Prostate gland (tissue), 2 donors: ENCODE measurements around the gene SLC13A3. TPM values are rescaled to one million over a fixed set of nuclear protein-coding genes. Genes with fewer than 3 reads are reported as not detected.

Experiments used
- DNase-seq: peaks from one replicate; pipeline ENCODE4 v3.0.0-alpha.2; 2019; ENCODE audit warnings: low spot score
- H3K27ac ChIP-seq, 2 donors: fragments of 200-600 bp; sonication (generic); 2 replicates each; pipeline ENCODE4 v1.5.1; 2017 to 2019
- H3K27me3 ChIP-seq: fragments of 200-600 bp; sonication (generic); replicated peaks from 2 replicates; pipeline ENCODE4 v1.5.1; 2019; ENCODE audit not compliant: insufficient read depth
- H3K36me3 ChIP-seq, 2 donors: fragments of 200-600 bp; sonication (generic); 1 replicate in 1 of 2; 2 replicates in 1 of 2; pipeline versions ENCODE4 v1.5.1 to v1.8.1; 2017 to 2019
- H3K4me1 ChIP-seq: fragments of 200-600 bp; sonication (generic); replicated peaks from 2 replicates; pipeline ENCODE4 v1.5.1; 2019
- H3K4me3 ChIP-seq, 2 donors: fragments of 200-600 bp; sonication (generic); 2 replicates each; pipeline ENCODE4 v1.5.1; 2017 to 2019
- H3K9me3 ChIP-seq: fragments of 200-600 bp; sonication (generic); 2 replicates; pipeline ENCODE4 v1.5.1; 2017
- POLR2A ChIP-seq: fragments of 450-650 bp; IDR thresholded peaks from one replicate; pipeline ENCODE4 v1.6.1; 2016; ENCODE audit warnings: antibody characterized with exemption, mild to moderate bottlenecking
- POLR2AphosphoS5 ChIP-seq: sonication (generic); formaldehyde crosslinking; IDR thresholded peaks from one replicate; pipeline ENCODE4 v1.6.1; 2017; ENCODE audit warnings: antibody characterized with exemption
- WGBS: methylation state at CpG from one replicate; pipeline ENCODE4 v1.1.5; 2018; 5-methylcytosine and 5-hydroxymethylcytosine counted together
- intact Hi-C: fragments of 100-400 bp; cut with DNase I; formaldehyde crosslinking; loops from one replicate; pipeline ENCODE4 v1.14.2; 2022
- total RNA-seq, 2 donors: library from RNA; depleted of rRNA; stranded (reverse); fragments of >200 nt; gene quantifications; one replicate each; pipeline ENCODE4 v1.1.0, GENCODE V29; 2016
- TF ChIP-seq, protein P1 (sequence below), 4 experiments: fragments of 200-600 bp in 2 of 4; fragments of 450-650 bp in 2 of 4; sonication (generic) in 2 of 4; IDR thresholded peaks; 1 replicate in 3 of 4; 2 replicates in 1 of 4; pipeline ENCODE4 v1.5.1; 2016 to 2019; ENCODE audit warnings: antibody characterized with exemption in 4 of 4, mild to moderate bottlenecking in 2 of 4, moderate library complexity in 2 of 4

The SLC13A3 gene
- total RNA-seq, 2 donors from 2014 or later, result 10.5 to 16.9 TPM

DNA sequence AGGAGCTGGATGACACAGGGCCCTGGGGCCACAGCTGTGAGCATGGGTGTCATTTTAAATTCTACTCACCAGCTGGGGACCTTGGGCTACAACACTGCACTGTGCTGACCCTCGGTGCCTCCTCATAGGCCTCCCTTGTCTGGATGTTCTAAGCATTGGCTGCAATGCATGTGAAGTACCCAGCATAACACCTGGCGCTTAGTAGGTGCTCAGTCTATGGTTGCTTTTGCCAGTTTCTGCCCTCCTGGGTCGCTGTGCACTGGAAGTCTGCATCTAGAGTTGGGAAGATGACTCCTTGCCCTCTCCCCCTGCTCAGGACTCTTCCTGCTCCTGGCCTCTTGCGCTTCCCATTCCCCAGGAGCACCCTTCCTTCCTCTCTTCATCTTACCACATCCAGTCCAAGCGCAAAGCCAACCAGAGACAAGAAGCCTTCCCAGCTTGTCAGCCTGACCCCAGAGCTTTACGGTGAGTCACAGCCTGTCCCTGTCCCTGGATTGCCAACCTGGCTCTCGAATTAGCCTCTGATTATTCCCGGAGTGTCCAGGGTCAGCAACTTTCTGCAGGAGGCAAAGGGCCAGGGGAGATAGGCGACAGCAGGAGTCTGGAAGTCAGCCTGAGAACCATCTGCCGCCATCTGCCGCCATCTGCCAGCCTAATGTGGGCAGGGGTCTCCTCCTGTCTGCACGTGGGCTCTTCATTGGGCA, 8.8 kb downstream of the SLC13A3 start:
- no peaks in the 10 kb centered on the region for H3K36me3 ChIP-seq
- no peak overlapping the region for H3K27ac ChIP-seq
- no peaks in the 10 kb centered on the region for H3K9me3 ChIP-seq
- H3K4me3 ChIP-seq, result no peak overlapping the region
- intact Hi-C loops, result no loop called here
- DNase-seq, result no peak
- H3K4me1 ChIP-seq, result no peaks in the 10 kb centered on the region
- no peaks in the 10 kb centered on the region for H3K27me3 ChIP-seq
- TF ChIP-seq POLR2A, result no peak
- 85% methylated on average over 12 of the region's 12 CpGs for WGBS

DNA sequence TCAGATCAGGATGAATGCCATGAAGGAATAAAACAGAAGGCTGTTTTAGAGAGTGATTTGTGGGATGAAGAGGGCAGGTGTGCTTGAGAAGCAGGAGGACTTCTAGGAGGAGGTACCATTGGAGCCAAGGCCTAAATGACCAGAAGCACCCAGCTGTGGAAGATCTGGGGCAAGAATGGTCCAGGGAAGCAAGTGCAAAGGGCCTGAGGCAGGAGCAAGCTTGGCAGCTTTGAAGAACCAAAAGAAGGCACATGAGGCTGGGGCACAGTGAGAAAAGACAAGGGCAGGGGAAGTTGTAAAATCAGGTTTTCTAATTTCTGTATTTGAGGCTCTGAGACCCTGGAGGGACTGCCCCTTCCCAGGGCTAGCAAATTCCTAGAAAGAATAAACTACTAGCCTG, 9.8 kb downstream of the SLC13A3 start:
- TF ChIP-seq, protein P1, sequence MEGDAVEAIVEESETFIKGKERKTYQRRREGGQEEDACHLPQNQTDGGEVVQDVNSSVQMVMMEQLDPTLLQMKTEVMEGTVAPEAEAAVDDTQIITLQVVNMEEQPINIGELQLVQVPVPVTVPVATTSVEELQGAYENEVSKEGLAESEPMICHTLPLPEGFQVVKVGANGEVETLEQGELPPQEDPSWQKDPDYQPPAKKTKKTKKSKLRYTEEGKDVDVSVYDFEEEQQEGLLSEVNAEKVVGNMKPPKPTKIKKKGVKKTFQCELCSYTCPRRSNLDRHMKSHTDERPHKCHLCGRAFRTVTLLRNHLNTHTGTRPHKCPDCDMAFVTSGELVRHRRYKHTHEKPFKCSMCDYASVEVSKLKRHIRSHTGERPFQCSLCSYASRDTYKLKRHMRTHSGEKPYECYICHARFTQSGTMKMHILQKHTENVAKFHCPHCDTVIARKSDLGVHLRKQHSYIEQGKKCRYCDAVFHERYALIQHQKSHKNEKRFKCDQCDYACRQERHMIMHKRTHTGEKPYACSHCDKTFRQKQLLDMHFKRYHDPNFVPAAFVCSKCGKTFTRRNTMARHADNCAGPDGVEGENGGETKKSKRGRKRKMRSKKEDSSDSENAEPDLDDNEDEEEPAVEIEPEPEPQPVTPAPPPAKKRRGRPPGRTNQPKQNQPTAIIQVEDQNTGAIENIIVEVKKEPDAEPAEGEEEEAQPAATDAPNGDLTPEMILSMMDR (IDR thresholded peaks at IDR 0.05), result no peak
- TF ChIP-seq POLR2AphosphoS5 (no peak), POLR2A (no peak)
- no peaks in the 10 kb centered on the region for H3K27me3 ChIP-seq
- no peaks in the 10 kb centered on the region for H3K4me1 ChIP-seq
- intact Hi-C loops, result no loop called here
- no peak for DNase-seq
- no peaks in the 10 kb centered on the region for H3K9me3 ChIP-seq
- H3K27ac ChIP-seq, result no peak overlapping the region
- H3K36me3 ChIP-seq, result no peaks in the 10 kb centered on the region
- no peak overlapping the region for H3K4me3 ChIP-seq

DNA sequence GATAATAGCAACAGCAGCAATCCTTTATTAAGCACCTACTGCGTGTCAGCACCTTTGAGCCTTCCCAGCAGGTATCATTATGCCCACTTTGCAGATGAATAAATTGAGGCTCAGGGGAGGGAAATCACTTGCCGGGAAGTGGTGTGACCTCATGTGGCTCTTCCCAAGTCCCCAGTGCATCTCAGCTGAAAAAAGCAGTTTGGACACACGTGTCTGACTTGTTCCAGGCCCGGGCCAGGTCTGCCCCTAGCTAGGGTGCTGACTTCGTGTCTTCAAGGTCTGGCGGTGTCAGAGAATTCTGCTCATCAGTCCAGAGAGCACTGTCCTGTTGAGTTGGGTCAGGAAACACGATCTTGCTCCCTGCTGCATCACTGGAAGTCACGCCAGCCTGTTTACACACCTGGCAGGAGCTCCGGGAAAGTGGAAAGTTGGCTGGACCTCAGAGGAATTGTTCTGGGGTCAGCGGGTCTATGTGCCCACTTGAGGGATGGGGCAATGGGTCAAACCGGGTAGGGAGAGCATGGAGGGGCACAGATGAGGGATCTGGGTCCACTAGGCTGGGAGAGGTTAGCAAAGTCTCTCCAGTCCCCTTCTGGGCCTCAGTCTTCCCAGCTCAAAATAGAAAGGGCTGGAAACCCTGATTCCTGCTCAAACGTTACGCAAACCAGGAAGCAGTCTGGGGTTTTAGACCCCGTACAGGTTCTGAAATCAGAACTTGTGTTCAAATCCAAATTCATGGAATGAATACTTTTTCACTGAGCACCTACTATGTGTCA, 10.5 kb downstream of the SLC13A3 start:
- intact Hi-C loops, result no loop called here
- WGBS, result 47% methylated on average over 14 of the region's 14 CpGs
- Histone ChIP-seq H3K27me3 (no peaks in the 10 kb centered on the region), H3K27ac (no peak overlapping the region), H3K36me3 (no peaks in the 10 kb centered on the region), H3K9me3 (no peaks in the 10 kb centered on the region), H3K4me3 (no peak overlapping the region), H3K4me1 (no peaks in the 10 kb centered on the region)
- no peak for DNase-seq
- TF ChIP-seq, protein P1 (IDR thresholded peaks at IDR 0.05), result no peak
- TF ChIP-seq POLR2AphosphoS5 (no peak), POLR2A (no peak)

DNA sequence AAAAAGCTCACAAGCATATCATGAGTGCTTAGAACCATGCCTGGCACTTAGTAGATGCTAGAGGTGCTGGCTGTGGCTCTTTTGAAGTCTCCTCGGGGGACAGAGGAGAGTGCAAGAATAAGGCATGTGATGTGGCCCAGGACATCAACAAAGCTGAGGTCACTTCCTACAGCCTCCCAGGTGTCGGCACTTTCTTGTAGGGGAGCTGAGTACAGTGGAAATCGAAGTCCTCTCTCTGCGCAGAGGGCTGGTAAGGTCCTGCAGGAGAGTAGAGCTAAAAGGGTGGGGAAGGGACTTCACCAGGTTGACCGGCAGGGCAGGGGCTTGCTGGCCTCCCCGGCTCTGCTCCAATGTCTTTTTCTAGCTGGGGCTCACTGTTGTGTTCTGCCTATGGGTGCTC, 11.2 kb downstream of the SLC13A3 start:
- Histone ChIP-seq H3K4me1 (no peaks in the 10 kb centered on the region), H3K4me3 (no peak overlapping the region), H3K27me3 (no peaks in the 10 kb centered on the region), H3K27ac (no peak overlapping the region), H3K9me3 (no peaks in the 10 kb centered on the region), H3K36me3 (no peaks in the 10 kb centered on the region)
- WGBS, result 86% methylated on average over 6 of the region's 6 CpGs
- TF ChIP-seq, protein P1 (IDR thresholded peaks at IDR 0.05), result no peak
- no peak for TF ChIP-seq POLR2A
- no peak for TF ChIP-seq POLR2AphosphoS5
- no peak for DNase-seq
- intact Hi-C loops, result no loop called here

DNA sequence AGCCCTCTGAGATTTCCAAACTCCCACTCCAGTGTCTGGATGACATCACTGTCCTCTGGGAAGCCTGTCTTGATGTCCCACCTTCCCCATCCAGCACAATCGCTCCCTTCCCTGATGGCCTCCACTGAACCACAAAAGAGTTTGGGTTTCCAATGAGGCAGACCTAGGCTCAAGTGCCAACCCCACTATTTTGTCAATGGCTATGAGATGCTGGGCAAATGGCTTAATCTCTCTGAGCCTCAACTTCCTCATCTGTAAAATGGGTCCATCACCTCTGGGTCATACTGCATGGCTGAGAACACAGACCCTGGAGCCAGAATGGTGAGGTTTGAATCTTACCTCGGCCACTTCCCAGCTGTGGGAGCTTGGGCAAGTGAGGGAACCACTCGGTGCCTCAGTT, 11.7 kb downstream of the SLC13A3 start:
- Histone ChIP-seq H3K9me3 (no peaks in the 10 kb centered on the region), H3K4me3 (no peak overlapping the region), H3K27ac (no peak overlapping the region), H3K36me3 (no peaks in the 10 kb centered on the region), H3K4me1 (no peaks in the 10 kb centered on the region), H3K27me3 (no peaks in the 10 kb centered on the region)
- intact Hi-C loops, result no loop called here
- no peak for DNase-seq
- no peak for TF ChIP-seq POLR2A
- no peak for TF ChIP-seq POLR2AphosphoS5
- TF ChIP-seq, protein P1 (IDR thresholded peaks at IDR 0.05), result no peak
- 96% methylated on average over 3 of the region's 3 CpGs for WGBS
